LHCN-M2 (cell line): ENCODE measurements around the gene ACTR5. TPM values are rescaled to one million over a fixed set of nuclear protein-coding genes. Genes with fewer than 3 reads are reported as not detected.
"Not testable (repeated sequence)": the region's sequence is repeated elsewhere in the genome, so short reads cannot be mapped to it uniquely, and the experiment has no call there.

Experiments
- DNase-seq: peaks from one replicate; pipeline ENCODE4 v3.0.0-alpha.2; 2012; ENCODE audit warnings: low read depth
- total RNA-seq: library from RNA; depleted of rRNA; stranded (reverse); fragments of >200 nt; gene quantifications from 2 replicates; pipeline ENCODE4 v1.2.3, GENCODE V29; 2014; rRNA removed

Gene ACTR5
- total RNA-seq, 1 experiment from 2014 or later, result 7.3 TPM

DNA sequence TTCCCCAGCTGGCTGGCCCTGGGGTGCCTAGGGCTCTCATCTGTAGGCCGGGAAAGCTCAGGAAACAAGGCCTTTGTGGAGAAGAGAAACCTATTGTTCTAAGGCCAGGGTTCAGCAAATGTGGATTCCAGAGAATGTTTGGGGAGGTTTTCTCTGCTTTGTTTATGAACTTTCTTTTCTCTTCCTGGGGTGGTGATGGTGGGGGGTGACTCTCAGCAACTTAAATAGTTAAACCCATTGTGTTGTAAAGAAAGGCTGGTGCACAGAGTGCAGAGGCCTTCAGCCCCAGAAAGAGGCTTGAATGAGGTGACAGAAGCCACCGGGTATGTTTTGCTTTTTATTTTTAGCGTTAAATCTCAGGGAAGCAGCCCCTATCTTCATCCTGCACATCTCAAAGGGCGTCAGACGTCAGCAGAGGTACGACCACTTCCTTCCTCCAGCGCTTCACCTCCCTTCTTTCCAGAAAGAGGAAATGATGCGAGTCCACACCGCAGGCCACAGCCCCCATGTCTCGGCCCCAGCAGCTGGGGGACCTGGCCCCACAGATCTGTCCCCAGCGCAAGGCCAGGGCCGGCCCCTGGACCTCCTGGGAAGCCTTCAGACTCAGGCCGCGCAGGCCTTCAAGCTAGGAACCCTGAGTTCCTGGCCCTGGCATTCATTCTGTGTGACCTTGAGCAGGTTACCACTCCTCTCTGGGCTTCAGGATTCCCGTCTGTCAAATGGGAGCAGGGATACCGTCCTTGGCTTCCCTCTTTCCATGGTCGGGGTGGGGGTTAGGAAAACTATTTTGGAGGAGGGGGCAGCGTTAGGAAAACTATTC lies 56.6 kb downstream of the ACTR5 start:
- no peak for DNase-seq

DNA sequence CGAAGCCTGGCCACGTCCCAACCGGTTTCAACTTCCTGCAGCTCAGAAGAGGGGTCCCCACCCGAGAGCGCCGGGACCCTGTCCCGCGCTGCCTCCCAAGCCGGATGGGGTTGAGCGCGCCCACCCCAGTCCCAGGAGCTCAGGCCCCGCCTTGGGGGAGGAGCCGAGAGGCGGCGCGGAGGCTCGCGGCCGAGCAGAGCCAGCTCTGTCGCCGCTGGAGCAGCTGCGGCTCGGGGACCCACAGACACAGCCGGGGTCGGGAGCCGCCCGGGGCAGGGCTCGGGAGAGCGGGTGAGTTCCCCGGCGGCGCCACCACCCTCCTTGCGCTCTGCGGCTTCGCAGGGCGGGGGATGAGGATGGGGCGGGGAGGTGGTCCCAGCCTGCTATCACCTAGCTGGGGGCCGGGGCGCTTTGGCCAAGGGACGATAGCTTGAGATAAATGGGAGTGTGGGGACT lies 57.3 kb downstream of the ACTR5 start, which contains the start of gene PPP1R16B:
Gene PPP1R16B (plus strand): TSS at position 196 of the 456 bp plus-strand sequence. CDS start 30,229 bp downstream, outside the sequence.
- DNase-seq, result no peak

DNA sequence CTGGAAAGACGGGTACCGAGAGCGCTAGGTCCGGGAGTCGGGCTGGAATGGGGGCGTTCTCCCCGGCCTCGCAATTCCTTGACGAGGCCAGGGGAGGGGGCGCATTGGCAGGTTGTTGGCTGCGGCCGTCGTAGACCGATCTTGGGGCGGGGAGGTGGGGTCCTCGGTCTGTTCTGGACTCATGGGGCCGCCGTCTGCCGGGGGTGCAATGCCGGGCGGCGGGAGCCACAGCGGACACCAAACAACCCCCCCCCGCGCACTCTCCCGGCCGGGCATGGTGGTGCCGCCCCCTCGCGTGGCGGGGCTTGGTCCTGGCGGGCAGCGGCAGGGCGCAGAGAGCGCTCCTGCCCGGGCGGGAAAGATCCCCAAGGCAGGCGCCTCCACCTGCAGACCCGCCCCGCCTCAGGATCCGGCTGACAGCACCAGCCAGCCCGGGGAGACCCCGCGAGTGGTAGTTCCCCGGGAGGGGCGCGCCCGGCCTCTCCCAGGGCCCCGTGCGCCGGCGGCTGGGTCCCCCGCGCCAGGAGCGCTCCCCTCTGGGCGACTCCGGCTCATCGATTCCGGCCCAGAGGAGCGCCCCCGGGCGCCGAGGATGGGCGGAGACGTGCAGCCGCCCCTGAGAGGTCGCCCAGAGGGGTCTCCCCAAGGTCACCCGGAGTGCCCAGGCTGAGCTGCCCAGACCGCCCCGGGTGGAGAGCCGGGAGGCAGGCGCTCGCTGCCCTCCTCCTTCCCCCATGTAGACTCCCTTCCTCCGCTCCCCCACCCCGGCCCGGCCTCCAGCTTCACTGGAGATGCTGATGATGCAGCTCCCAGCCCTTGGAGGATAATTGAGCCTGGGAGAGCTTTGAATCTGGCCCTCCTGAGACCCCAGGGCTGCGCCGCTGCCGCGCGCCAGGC lies 57.9 kb downstream of the ACTR5 start:
- no peak for DNase-seq

DNA sequence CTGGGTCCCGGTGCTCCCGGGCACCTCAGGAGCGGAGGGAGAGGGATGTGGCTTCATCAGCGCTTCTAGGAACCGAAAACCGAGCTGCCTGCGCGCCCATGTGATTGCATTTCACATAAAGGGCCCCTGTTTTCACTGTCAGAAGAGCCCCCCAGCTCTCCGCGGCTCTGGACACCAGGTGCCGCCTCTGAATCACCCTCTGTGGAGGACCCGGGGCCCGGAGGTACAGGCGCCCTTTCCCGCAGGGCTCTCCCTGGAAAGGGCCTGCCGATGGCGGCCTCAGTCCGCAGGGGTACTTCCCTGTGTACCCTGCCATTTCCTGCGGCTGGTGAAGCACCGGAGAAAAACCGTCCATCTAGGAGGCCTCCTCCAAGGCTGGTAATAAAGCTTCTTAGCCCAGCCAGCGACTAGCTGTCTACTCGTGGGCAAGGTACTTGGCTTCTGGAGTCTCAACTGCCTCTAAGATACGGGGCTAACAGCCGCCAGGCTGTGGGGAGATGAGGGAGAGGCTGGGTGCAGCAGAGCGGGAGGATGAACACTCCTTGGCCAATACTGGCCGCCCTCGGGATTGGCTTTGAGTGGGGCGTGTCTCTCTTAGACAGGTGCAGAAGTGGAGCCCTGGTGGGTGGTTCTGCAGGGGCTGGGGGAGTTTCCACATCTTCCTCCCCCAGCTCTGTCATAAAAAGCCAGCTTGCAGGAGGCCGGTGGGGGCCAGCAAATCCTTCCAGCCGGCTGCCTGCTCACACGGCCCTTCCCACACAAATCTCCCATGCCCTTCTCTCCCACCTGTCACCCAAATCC lies 58.8 kb downstream of the ACTR5 start:
- DNase-seq, result no peak

- no peak for DNase-seq
These were observed 61.7 kb downstream of the ACTR5 start for GRCh38 chr20:38809942-38810341.

GRCh38 chr20:38810926-38811630 lies 62.8 kb downstream of the ACTR5 start:
- DNase-seq, result no peak

- DNase-seq, result no peak
These were observed 63.5 kb downstream of the ACTR5 start for GRCh38 chr20:38811769-38812168.

GRCh38 chr20:38812182-38812581 lies 63.9 kb downstream of the ACTR5 start:
- no peak for DNase-seq

GRCh38 chr20:38812709-38813573 lies 64.7 kb downstream of the ACTR5 start:
- DNase-seq, result no peak

DNA sequence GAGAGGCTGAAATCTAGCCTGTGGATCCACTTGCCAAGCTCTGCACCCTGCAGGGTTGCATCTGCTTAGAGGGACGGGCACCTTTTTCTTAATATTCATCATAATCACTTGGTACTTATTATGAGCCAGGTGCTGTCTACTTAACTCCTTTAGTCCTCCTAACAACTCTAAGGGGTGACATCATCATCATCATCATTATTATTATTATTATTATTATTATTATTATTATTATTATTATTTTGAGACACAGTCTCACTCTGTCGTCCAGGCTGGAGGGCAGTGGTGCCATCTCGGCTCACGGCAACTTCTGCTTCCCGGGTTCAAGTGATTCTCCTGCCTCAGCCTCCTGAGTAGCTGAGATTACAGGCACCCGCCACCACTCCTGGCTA lies 65.3 kb downstream of the ACTR5 start:
- not testable (repeated sequence) for DNase-seq

DNA sequence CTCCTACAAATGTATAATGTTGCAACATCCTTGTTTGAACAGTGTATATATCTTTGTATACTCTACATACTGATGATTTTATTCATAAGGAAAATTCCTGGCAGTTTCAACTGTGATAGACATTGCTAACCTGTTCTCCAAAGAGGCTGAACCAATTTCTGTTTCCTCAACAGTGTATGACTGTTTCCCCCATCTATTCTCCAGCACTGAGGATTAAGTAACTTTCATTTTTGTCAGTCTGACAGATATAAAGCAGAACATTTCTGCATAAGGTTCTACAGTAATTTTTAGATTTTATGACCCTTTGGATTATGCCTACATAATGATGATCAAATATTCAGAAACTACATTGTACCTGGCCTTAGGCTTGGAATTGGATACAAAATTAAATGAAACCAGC lies 67.2 kb downstream of the ACTR5 start:
- DNase-seq, result no peak

GRCh38 chr20:38818113-38819065 lies 70.1 kb downstream of the ACTR5 start:
- DNase-seq, result no peak

Other genes starting within 250 kb of the ACTR5 start
- not detected in 2 replicates for gene ADIG, start 167.3 kb upstream of the ACTR5 start, total RNA-seq
- not detected in 2 replicates for gene ARHGAP40, start 146.7 kb upstream of the ACTR5 start, total RNA-seq
- gene SLC32A1, start 24.0 kb upstream of the ACTR5 start, total RNA-seq, result not detected in 2 replicates
- not detected in 2 replicates for gene PPP1R16B, start 57.2 kb downstream of the ACTR5 start, total RNA-seq
- 64.4 and 73.2 TPM in 2 replicates for gene FAM83D, start 178.0 kb downstream of the ACTR5 start, total RNA-seq
- gene DHX35, start 213.9 kb downstream of the ACTR5 start, total RNA-seq, result 6.8 and 10.9 TPM in 2 replicates